HG02938 (cell line): Measurements from ENCODE around the gene SBF2.

Experiments
- ATAC-seq: cut with Tn5 transposase; IDR thresholded peaks from one replicate; pipeline ENCODE4 v1.9.1; 2021; ENCODE audit warnings: mild to moderate bottlenecking, moderate library complexity; ENCODE audit not compliant: unreplicated experiment

The SBF2 gene

DNA sequence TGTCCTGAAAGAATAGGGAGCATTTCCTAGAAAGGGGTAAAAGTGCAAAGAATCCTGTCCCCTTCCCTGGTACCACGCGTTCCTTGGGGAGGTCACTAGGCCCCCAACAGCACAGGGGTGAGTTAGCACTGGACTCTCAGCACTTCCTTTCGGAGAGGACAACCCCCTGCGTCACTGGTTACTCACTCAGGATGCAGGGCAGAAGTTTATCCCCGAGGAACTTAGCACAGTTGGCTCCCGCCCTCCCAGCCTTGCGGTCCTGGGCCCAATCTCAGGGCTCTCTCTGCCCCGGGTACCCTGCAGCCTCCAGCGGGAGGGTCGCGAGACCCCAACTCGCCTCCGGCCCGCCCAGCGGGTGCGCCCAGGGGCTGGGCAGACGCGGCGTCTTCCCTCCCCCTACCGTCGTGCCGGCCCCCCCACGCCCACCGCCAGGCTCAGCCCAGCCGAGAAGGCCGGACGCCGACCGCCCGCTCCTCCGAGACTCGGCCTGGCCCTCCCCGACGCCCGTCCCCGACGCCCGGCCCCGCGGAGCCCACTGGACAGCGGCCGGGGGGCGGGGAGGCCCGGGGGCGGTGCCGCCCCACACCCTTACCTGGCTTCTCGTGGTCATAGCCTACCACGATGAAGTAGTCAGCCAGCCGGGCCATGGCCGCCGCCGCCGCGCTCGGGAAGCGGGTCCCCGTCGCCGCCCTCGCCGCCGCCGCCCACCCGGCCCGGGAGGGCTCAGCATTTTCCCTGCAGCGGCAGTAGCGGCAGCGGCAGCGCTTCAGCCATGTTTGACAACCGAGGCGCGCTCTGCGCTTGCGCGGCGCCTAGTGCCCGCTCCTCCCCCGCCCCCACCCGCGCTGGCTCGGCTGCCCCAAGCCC, at the start of gene SBF2:
Gene SBF2 (minus strand): TSS at position 797 of the 867 bp plus-strand sequence. CDS start 150 bp downstream, at position 647.
- ATAC-seq, result no peak

DNA sequence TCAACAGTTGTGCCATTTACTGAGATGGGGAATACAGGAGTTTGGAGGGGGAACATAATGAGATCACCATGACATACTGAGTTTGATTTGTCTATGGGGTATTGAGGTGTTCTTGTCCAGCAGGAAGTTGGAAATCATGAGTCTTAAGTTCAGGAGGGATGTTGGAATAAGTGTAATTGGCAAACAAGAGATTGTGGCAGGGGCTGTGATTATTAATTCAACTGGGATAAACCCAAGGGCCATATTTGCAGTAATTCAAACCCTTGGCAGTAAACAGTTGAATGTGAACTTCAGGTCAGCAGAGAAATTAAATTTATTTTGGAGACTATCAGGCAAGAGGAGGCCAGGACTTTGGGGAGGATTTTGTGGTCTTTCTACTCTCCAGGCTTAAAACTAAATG, 44.3 kb upstream of the SBF2 start:
- no peak for ATAC-seq

DNA sequence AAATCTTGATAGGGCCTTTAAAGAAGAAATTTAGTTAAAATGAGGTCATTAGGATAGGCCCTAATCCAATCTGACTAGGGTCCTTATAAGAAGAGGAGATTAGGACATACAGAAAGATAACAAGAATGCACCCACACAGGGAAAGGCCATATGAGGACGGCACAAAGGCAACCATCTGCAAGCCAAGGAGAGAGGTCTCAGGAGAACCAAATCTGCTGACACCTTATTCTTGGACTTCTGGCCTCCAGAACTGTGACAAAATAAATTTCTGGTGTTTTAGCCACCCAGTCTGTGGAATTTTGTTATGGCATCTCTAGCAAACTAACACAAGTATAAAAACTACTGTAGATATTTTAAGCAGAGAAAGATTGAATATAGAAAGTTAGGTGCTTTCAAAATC, 39.5 kb upstream of the SBF2 start:
- ATAC-seq, result no peak

DNA sequence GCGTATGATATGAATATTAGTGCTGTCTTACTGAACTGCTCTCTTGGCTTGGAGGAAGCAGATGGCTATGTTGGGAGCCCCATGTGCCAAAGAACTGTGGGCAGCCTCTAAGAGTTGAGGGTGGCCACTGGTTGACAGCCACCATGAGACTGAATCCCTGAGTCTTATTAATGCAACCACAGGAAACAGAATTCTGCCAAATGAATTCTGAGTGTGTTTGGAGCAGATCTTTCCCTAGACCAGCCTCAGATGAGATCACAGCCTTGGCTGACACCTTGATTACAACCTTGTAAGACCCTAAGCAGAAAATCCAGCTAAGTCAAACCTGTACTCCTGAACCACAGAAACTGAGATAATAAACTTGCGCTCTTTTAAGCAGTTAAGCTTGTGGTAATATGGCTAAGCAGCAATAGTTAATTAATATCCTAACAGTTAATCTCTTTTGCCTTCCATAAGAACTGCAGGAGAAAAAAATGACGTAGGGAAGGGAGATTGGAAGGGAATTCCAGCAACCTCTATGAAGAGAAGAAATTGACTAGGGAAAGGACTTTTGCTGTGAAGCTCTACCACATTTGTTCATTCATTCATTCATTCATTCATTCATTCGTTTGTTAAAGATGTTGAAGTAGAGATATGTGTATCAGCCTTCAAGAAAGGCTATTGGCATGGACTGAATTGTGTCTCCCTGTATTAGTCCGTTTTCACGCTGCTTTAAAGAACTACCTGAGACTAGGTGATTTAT, 37.7 kb upstream of the SBF2 start:
- no peak for ATAC-seq

DNA sequence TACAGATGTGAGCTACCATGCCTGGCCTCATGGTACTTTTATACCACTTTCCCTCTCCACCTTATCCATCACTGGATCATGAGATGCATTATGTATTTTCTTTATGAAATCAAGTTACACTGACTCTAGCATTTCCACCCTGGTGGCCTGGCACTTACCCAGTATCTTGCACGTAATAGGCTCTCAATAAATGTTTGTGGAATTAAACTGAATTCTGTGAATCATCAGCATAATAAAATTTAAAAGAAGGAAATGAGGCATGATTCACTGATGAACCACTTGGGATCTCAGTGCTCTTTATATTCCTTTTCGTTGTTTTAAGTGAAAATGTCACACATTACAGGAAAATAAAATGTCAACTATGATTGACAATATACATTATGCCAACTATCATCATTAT, 35.9 kb upstream of the SBF2 start:
- no peak for ATAC-seq

DNA sequence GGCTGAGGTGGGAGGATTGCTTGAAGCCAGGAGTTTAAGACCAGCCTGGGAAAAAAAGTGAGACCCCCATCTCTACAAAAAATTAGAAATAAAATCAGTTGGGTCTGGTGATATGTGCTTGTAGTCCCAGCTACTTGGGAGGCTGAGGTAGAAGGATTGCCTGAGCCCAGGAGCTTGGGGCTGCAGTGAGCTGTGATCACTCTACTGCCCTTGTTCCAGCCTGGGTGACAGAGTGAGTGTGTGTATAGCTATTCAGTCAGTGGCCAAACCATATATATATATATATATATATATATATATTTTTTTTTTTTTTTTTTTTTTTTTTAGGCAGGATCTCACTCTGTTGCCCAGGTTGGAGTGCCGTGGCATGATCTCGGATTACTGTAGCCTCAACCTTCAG, 35.3 kb upstream of the SBF2 start:
- no peak for ATAC-seq

DNA sequence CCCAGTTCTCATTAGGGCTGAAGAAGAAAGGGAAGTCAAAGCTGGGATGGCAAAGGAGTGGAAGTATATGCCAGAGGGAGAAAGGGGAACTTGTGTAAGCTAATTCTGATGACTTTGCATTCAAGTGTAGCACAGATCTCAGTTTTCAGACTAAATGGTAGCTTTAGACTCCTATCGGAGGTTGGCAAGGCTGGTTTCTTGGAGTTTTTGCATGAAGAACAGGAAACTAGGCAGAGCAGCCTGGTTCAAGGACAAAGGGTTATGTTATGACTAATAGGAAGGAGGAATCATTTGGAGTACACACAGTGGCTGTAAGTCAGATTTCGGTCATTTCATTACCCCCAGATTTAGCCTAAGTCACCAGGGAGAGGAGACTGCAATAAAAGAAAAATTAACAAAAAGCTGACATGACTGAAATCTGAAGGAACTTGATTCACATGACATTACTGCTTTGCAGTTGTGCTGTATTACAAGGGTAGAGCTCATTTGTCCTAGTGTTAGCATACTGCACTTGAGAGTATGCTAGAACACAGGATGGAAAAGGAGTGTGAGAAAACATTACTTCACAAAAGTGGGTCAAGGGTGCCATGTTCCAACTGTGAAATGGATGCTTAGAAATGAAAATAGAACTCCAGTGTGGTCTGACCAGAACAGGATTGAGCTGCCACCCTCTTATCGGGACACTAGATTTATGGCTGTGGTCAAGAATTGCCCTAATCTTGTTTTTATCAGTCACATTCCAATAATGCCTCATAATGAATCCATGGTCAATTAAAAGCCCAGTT, 34.5 kb upstream of the SBF2 start:
- no peak for ATAC-seq

DNA sequence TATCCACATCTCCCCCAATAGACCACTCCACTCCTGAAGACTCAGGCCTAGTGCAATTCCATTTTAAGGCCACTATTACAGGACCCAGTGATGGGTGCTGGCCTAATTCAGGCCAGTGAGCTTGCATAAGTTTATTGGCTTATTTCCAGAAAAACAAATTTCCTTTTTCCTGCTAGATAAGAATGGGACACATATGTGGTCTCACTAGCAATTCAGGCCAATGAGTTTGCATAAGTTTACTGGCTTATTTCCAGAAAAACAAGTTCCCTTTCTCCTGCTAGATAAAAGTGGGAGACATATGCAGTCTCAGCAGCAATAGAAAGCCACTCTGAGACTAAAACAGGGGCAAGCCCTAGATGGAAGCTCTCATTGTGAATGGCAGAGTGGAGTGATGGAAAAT, 33.2 kb upstream of the SBF2 start:
- no peak for ATAC-seq

DNA sequence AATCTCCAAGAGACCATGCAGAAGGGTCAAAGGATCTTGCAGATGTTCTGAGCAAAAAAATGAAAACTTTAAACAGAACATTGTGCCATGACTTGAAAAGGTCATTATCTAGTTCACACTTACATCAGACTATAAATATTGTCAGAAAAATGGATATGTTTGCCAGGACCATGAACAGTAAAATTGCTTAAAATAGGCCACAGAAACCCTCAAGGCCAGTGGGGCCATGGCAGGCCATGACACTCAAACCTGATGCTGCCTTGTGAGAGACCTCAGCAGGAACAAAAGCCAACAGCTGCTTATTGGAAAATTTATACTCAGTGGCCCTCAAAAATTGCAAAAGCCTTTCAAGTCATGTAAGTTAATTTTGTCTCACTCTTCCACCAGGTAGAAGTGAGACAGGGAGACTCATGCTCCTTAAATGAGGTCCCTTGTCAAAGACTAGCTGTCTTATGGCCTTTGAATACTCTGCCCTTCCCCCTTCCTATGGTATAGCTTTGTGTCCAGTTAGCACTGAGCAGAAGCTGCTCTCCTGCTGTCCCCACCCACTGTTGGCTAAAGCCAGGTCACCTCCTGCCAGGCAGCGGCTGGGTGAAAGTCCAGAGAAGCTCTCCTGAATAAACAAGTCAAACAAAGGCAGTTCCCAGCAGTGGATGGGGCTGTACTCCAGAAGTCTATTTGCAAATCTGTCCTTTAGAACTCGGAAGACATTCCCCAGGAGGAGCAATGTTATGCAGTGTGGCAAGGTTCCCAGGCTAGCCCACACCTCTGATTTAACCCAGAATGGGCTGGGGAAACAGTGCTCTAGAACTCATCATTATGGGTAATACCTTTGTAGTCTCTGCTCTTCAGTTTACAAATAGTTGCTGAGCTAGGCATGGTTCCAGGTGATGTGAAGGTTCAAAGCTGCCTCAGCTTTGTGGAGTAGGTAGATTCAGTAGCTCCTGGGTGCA, 32.3 kb upstream of the SBF2 start:
- ATAC-seq, result no peak

DNA sequence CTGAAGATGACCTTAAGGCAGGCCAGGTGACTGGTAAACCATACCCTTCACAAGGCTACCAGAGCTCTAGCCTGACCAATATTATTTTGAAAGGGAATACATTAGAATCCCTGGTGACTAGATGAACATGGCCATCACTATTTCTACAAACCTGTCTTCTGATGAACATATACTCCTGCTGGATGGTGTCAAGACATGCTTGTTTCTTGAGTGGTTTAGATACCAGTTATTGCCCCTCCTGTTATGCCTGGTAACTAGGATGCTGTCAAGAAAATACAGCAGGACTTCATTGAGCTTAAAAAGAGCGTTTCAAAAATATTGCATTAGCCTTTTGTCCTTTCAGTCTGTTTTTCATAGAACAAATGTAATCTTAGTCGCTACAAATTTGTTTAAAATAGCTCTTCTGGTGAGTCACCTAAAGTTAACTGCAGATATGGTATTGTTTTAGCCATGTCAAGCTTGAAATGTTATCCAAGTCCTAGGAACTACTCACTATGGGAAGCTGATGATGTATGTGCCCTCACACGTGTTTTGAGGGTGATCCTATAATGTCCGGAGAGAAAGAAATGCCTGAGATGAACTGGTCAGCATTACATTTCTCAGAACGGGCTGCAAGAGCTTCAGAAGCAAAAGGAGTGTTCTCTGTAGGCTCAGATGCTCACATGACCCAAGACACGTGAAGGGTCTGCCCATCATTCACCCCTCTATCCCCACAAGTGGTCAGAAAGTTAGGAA, 31.4 kb upstream of the SBF2 start:
- no peak for ATAC-seq

DNA sequence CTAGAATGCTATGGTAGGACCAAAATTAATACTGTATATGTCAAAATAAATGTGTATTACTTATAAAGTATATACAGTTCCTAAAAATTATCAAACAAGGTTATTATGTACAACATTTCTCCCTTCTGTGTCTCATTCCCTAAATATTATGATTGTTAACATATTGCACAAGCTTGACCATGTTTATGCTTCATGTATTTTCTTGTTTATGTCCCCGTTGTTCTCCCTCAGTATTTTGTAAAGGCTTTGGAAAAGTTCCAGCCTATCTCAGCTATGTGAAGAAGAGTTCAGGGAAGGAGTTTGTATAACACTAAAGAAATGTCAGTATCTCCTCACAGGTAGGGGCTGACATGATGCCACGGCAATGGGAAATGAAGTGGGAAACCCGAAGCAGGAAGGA, 30.5 kb upstream of the SBF2 start:
- no peak for ATAC-seq

DNA sequence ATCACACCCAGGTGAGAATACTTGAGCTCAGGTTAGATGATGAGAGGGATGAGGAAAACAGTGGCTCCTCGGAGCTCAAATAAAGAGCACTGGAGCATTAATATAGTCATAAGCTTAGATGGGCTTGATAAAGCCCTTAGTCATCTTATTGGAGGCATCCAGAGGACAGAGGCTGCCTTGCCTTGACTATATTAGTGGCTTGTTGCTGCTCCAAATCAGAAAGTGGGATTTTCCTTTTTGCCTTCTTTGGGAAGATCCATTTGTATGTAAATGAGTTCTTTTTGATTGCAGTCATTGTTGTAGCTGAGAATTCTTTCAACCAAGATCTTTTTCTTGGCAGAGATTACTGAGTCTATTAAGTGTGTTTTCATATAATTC, 29.8 kb upstream of the SBF2 start:
- ATAC-seq, result no peak

DNA sequence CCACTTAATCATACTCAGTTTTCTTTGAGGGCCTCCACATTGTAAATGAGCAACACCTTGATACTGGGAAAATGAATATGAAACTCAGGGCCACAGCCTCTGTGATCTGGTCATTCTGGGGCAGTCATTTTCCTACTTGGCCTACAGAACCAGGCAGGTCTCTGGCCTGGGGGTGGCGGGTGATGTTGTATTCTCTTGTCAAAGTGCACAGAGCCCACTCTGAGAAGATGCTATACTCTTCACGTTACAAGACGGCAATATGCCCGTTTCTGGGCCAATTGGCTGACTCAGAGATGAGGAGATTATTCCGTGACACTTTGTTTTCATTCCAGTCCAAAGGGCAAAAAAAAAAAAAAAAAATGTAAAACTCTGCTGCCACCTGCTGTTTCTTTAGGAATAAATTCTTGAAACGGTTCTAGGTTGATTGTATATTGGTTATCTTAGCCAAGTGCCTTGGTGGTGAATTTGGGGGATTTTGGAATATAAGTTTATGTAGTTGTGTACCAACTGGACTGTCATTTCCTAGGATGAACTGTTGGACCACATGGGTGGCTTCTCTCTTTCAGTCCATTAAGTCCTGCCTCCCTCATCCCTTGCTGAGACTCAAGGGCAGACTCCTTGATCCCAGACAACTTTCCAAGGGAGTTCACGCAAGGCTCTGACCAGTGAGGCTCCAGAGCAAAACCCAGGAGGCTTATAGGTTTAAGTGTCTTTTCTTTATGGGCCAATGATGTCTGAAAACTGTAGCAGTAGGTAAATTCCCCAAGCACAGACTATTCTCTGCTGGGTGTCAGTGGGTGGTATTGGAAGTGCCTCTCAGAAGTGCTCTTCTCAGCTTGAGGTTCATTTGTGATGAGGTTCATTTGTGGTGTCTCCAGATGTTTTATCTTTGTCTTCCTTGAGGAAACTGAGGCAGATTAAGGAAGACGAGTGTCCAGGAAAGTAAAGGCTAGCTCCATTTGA, 29.1 kb upstream of the SBF2 start:
- ATAC-seq, result no peak

DNA sequence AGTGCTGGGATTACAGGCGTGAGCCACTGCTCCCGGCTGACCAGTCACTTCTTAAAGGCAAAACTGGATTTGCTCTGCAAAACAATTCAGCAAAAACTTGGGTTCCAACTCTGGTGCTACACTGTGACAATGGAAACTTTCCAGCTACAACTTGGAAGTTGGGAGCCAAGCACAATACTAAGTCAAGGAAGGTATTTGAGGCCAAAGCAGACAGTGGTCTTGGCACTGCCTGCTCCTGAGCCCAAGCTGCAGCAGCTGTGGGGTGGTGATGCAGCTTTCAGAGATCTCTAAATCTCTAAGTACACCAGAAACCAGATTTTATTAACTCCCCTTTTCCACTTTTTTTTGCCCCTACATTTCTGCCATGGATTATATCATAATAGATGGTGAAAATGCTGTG, 28.4 kb upstream of the SBF2 start:
- ATAC-seq, result no peak

DNA sequence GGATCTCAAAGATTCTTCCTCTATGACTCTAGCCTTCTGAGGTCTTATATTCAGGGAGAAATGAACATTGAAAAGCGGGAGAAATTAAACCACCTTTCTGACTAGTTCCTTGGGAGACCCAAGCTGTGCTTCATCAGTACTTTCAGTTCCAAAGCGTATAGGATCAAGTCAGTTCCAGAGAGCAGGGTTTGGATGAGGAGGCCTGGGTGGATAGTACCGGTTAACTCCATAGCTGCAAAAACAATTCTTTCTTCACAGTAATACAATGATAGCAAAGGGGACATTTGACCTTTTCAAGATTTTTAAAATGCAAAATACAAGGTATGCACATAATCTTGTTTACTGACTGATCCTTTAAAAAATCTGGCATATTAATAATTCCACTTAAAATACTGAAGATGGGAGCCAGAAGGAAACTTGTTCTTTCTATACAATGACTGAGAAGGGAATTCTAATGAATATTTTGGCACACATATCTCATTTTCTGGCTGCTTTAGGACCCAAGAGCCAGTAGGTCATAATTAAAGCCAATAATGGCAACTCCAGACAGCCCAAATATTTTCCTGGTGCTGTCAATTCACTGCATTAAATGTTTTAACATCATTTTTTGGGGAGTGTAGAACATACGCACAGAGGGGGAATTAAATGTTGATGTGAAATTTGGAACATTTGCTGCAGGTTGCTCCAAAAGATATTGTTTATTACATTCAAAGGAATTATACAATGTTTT, 26.9 kb upstream of the SBF2 start:
- no peak for ATAC-seq

DNA sequence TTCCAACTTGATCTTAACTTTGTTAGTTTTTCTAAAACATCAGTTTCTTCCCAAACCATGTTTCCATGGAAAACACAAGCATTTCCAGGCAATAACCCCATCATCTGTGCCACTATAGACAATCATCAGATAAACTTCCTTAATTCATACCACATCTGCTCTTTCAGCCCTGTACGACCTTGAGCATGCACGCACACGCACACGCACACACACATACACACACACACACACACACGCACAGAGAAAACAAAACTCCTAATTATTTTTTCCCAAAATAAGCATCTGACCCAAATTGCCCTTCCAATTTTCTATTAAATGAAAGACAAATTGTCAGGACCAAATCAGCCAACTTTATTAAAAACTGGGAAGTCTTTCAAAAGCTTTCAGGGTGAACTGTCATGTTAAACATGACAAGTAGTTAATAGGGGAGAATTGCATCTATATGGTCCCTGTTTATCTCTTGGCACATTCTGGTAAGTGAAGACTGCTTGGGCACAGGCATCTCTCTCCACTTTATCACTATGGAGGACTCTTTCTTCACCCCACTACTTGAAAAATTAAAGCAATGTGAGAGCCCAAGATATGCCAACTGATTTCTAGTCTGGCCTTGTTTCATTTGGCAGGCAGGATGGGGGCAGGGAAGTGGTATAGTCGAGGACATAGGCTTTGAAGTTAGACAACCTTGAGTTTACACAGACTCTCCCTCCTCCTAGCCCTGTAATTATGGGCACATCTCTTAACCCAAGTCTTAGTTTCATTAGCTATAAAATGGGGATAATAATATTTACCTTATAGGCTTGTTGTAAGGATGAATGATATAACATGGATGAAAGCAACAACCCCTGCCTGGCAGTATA, 25.9 kb upstream of the SBF2 start:
- no peak for ATAC-seq

DNA sequence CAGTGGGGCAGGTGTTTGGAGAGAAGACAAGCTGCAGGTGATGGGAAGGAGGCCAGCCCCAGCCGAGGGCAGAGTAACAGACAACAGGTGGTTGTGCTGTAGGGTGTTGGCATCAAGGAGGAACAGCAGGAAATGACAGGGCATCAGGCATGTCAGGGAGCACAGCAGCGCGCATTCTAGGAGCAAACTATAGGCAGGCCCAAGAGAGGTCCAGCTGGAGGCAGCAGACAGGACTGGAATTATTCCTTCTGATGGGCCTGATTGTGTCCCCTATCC, 24.4 kb upstream of the SBF2 start:
- no peak for ATAC-seq
